CD14-positive monocyte (primary cell): ENCODE results near the gene SCGB3A1. TPM values are rescaled to one million over a fixed set of nuclear protein-coding genes. Genes with fewer than 3 reads are reported as not detected.

ENCODE experiments used
- DNase-seq, 3 donors: peaks; one replicate each; pipeline ENCODE4 v3.0.0-alpha.2; 2011 to 2022
- H2AFZ ChIP-seq: 2 replicates; pipeline ENCODE4 v1.6.0; 2012; ENCODE audit warnings: mild to moderate bottlenecking, low read depth, low read length, inconsistent platforms; ENCODE audit not compliant: insufficient read depth, poor library complexity, severe bottlenecking
- H3K27ac ChIP-seq, 2 donors: 1 replicate in 1 of 2; 2 replicates in 1 of 2; pipeline ENCODE4 v1.5.1; 2012 to 2013; ENCODE audit warnings: low read length in 2 of 2, control low read depth in 1 of 2, inconsistent platforms in 1 of 2, low read depth in 1 of 2, mild to moderate bottlenecking in 1 of 2
- H3K27me3 ChIP-seq, 2 donors: one replicate each; pipeline versions ENCODE4 v1.6.0 to v1.6.1; 2011 to 2013; ENCODE audit warnings: low read length in 2 of 2; ENCODE audit not compliant: control insufficient read depth in 2 of 2, insufficient read depth in 2 of 2
- H3K36me3 ChIP-seq, 2 donors: replicated peaks in 1 of 2; 1 replicate in 1 of 2; 2 replicates in 1 of 2; pipeline versions ENCODE4 v1.5.1 to v1.6.1; 2012 to 2013; ENCODE audit warnings: low read length in 2 of 2, control low read depth in 1 of 2, inconsistent platforms in 1 of 2, mild to moderate bottlenecking in 1 of 2; ENCODE audit not compliant: insufficient read depth in 2 of 2, control insufficient read depth in 1 of 2
- H3K4me1 ChIP-seq, 2 donors: 1 replicate in 1 of 2; 2 replicates in 1 of 2; pipeline versions ENCODE4 v1.5.1 to v1.6.1; 2012 to 2013; ENCODE audit warnings: low read length in 2 of 2, control low read depth in 1 of 2, inconsistent platforms in 1 of 2, mild to moderate bottlenecking in 1 of 2, moderate library complexity in 1 of 2; ENCODE audit not compliant: insufficient read depth in 2 of 2, control insufficient read depth in 1 of 2
- H3K4me2 ChIP-seq: replicated peaks from 2 replicates; pipeline ENCODE3; 2012; ENCODE audit warnings: low read length, moderate library complexity, mild to moderate bottlenecking; ENCODE audit not compliant: poor library complexity, severe bottlenecking; ENCODE audit errors: extremely low read depth
- H3K4me3 ChIP-seq, 3 experiments: fragments of 200-600 bp in 1 of 3; sonication (generic) in 1 of 3; replicated peaks in 1 of 3; 1 replicate in 2 of 3; 2 replicates in 1 of 3; pipeline ENCODE4 v1.5.1; 2011 to 2013; ENCODE audit warnings: low read length in 3 of 3, mild to moderate bottlenecking in 3 of 3, control low read depth in 2 of 3, low read depth in 2 of 3, inconsistent platforms in 1 of 3, moderate library complexity in 1 of 3
- H3K79me2 ChIP-seq: 2 replicates; pipeline ENCODE4 v1.6.0; 2012; ENCODE audit warnings: mild to moderate bottlenecking, control low read depth, inconsistent platforms, low read length, moderate library complexity; ENCODE audit not compliant: insufficient read depth
- H3K9ac ChIP-seq: 2 replicates; pipeline ENCODE4 v1.6.0; 2017; ENCODE audit warnings: low read length, mild to moderate bottlenecking; ENCODE audit not compliant: insufficient read depth, poor library complexity, severe bottlenecking
- H3K9me3 ChIP-seq, 2 donors: replicated peaks in 1 of 2; 1 replicate in 1 of 2; 2 replicates in 1 of 2; pipeline versions ENCODE4 v1.5.1 to v1.6.1; 2012 to 2013; ENCODE audit warnings: low read length in 2 of 2, control low read depth in 1 of 2; ENCODE audit not compliant: control insufficient read depth in 1 of 2, insufficient read depth in 1 of 2
- H4K20me1 ChIP-seq: 2 replicates; pipeline ENCODE4 v1.6.0; 2012; ENCODE audit warnings: mild to moderate bottlenecking, low read length, control low read depth, moderate library complexity; ENCODE audit not compliant: insufficient read depth
- H3K27ac Mint-ChIP-seq, 7 donors: one replicate each; pipeline ENCODE4 v1.8.0; 2020; ENCODE audit warnings: mild to moderate bottlenecking in 7 of 7, mixed read lengths in 7 of 7, moderate library complexity in 6 of 7, inconsistent platforms in 2 of 7
- H3K27me3 Mint-ChIP-seq, 3 donors: one replicate each; pipeline ENCODE4 v1.8.0; 2021 to 2022; ENCODE audit warnings: low read depth in 3 of 3, mild to moderate bottlenecking in 3 of 3, mixed read lengths in 3 of 3, moderate library complexity in 3 of 3, inconsistent platforms in 1 of 3
- H3K36me3 Mint-ChIP-seq, 2 donors: one replicate each; pipeline ENCODE4 v1.8.0; 2020; ENCODE audit warnings: mixed read lengths in 2 of 2, inconsistent platforms in 1 of 2, mild to moderate bottlenecking in 1 of 2
- H3K4me1 Mint-ChIP-seq: one replicate; pipeline ENCODE4 v1.8.0; 2020; ENCODE audit warnings: mild to moderate bottlenecking, mixed read lengths
- H3K4me3 Mint-ChIP-seq, 2 donors: one replicate each; pipeline ENCODE4 v1.8.0; 2020; ENCODE audit warnings: mild to moderate bottlenecking in 2 of 2, mixed read lengths in 2 of 2, moderate library complexity in 1 of 2
- H3K9me3 Mint-ChIP-seq, 7 donors: one replicate each; pipeline ENCODE4 v1.8.0; 2020 to 2022; ENCODE audit warnings: mixed read lengths in 7 of 7, mild to moderate bottlenecking in 6 of 7, moderate library complexity in 6 of 7, inconsistent platforms in 2 of 7
- CTCF ChIP-seq: fragments of 200-600 bp; IDR thresholded peaks from one replicate; pipeline ENCODE4 v1.8.0; 2022; ENCODE audit warnings: antibody characterized with exemption, mild to moderate bottlenecking
- WGBS: methylation state at CpG from one replicate; pipeline ENCODE4 v1.1.5; 2013; ENCODE audit warnings: missing lambda C conversion rate; ENCODE audit not compliant: insufficient coverage; 5-methylcytosine and 5-hydroxymethylcytosine counted together
- intact Hi-C, 2 donors: fragments of 100-400 bp; cut with micrococcal nuclease; formaldehyde crosslinking; loops; one replicate each; pipeline versions ENCODE4 v1.15.0 to v1.15.1; 2023
- polyA plus RNA-seq, 3 donors: library from polyadenylated mRNA; depleted of rRNA in 1 of 3; unstranded in 2 of 3; stranded (reverse) in 1 of 3; fragments of 300-500 nt in 2 of 3; fragments of >200 nt in 1 of 3; fragmentation: Illumina TruSeq in 2 of 3; gene quantifications; 1 replicate in 2 of 3; 2 replicates in 1 of 3; pipeline ENCODE4 v1.2.3, GENCODE V29; 2012 to 2021

The SCGB3A1 gene
- polyA plus RNA-seq, 3 donors, result 0.49 to 0.83 (median 0.59) TPM

GRCh38 chr5:180558232-180558631 is 33.1 kb downstream of the SCGB3A1 start:
- Histone ChIP-seq H2AFZ (no peak overlapping the region), H3K4me3 (no peak overlapping the region), H3K36me3 (peaks cover 25 to 98% of the 10 kb centered on the region in 2 donors), H3K9me3 (no peaks in the 10 kb centered on the region), H3K27ac (no peak overlapping the region), H3K27me3 (no peaks in the 10 kb centered on the region), H3K79me2 (peaks cover 12% of the 10 kb centered on the region), H3K4me1 (no peaks in the 10 kb centered on the region), H3K9ac (no peak overlapping the region), H3K4me2 (no peak overlapping the region), H4K20me1 (peaks cover 28% of the 10 kb centered on the region)
- Mint-ChIP-seq H3K4me1 (no peaks in the 10 kb centered on the region), H3K9me3 (no peaks in the 10 kb centered on the region), H3K4me3 (no peak overlapping the region), H3K27ac (peak overlapping the region in 1 of 7 donors; percentile 33), H3K27me3 (no peaks in the 10 kb centered on the region), H3K36me3 (peaks cover 66 to 83% of the 10 kb centered on the region in 2 donors)
- DNase-seq, result no peak
- no peak for TF ChIP-seq CTCF
- intact Hi-C loops, result no loop called here
- 100% methylated on average over 5 of the region's 11 CpGs for WGBS

GRCh38 chr5:180557217-180557809 is 34.0 kb downstream of the SCGB3A1 start:
- intact Hi-C loops, result no loop called here
- H3K79me2 ChIP-seq, result peaks cover 12% of the 10 kb centered on the region

More at GRCh38 chr5:180557217-180557809, 34.0 kb downstream of the SCGB3A1 start:
- Mint-ChIP-seq H3K4me3 (no peak overlapping the region), H3K27ac (no peak overlapping the region), H3K4me1 (no peaks in the 10 kb centered on the region), H3K36me3 (peaks cover 70 to 82% of the 10 kb centered on the region in 2 donors), H3K27me3 (no peaks in the 10 kb centered on the region), H3K9me3 (no peaks in the 10 kb centered on the region)
- no peak for TF ChIP-seq CTCF
- WGBS, result no CpG with 5 or more reads among the region's 2 CpGs
- Histone ChIP-seq H3K27ac (no peak overlapping the region), H3K4me1 (no peaks in the 10 kb centered on the region), H2AFZ (no peak overlapping the region), H3K4me2 (no peak overlapping the region), H4K20me1 (peaks cover 28% of the 10 kb centered on the region), H3K9ac (no peak overlapping the region), H3K36me3 (peaks cover 24 to 99% of the 10 kb centered on the region in 2 donors), H3K9me3 (no peaks in the 10 kb centered on the region), H3K27me3 (no peaks in the 10 kb centered on the region), H3K4me3 (no peak overlapping the region)
- no peak for DNase-seq
